ENCODE results near the gene ZNF547.
"Not testable (repeated sequence)": the region's sequence is repeated elsewhere in the genome, so short reads cannot be mapped to it uniquely, and the experiment has no call there.

ZNF547 gene

DNA sequence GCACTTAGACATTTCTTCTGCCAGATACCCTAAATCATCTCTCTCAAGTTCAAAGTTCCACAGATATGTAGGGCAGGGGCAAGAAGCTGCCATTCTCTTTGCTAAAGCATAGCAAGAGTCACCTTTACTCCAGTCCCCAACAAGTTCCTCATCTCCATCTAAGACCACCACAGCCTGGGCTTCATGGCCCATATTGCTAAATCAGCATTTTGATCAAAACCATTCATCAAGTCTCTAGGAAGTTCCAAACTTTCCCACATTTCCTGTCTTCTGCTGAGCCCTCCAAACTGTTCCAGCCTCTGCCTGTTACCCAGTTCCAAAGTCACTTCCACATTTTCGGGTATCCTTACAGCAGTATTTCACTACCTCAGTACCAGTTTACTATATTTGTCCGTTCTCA lies 11.3 kb downstream of the ZNF547 start:
- not testable (repeated sequence) for DNase-seq (ENCODE audit: low spot score)

GRCh38 chr19:57376151-57376550 lies 12.8 kb downstream of the ZNF547 start:
- DNase-seq (ENCODE audit: low spot score): no peak

- no peak for DNase-seq (ENCODE audit: low spot score)
Observed at GRCh38 chr19:57377498-57378146, 14.3 kb downstream of the ZNF547 start.

DNA sequence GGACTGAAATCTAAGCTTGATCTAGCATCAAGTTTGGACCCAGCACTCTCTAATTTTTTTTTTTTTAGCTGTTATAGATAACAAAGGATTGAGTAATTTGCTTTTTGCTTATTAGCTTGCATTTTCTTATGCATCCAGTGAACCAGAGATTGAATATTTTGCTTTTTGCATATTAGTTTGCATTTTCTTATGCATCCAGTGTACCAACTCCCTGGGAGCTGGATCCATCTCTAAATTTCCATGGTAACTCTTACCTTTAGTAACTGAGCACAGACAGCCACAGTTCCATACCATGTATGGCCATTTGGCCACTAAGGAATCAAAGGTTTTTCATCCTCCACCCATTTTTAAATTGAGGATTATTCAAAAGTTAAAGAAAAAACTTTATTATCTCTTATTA lies 17.6 kb downstream of the ZNF547 start:
- no peak for DNase-seq (ENCODE audit: low spot score)

DNA sequence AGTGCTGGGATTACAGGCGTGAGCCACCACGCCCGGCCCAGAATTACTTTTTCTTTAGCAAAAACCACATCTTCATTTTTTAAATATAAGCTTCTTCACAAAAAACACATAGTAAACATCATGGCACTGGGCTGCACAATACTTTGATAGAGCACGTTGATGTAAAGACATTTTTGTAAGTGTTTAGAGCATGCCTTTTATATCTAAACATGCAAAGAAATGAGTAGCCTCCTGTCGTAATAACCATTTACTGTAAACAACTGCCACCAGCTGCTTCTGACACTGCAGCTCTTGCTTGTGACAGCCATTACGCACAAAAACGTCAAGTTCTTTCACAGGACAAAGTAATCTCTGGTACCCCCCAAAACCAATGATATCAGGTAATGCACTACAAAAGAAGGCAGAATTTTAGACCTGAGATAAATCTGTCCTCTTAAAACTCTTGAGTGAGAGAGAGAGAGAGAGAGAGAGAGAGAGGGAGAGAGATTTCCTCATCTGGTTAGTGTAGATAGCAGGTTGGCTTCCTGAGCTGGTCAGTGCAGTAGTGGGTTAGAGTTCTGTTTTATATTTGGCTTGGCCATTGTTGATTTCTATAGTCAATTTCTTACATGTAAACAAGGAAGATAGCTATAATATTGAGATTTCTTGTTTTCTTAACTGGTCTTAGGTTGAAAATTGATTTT lies 19.6 kb downstream of the ZNF547 start:
- no peak for DNase-seq (ENCODE audit: low spot score)

DNA sequence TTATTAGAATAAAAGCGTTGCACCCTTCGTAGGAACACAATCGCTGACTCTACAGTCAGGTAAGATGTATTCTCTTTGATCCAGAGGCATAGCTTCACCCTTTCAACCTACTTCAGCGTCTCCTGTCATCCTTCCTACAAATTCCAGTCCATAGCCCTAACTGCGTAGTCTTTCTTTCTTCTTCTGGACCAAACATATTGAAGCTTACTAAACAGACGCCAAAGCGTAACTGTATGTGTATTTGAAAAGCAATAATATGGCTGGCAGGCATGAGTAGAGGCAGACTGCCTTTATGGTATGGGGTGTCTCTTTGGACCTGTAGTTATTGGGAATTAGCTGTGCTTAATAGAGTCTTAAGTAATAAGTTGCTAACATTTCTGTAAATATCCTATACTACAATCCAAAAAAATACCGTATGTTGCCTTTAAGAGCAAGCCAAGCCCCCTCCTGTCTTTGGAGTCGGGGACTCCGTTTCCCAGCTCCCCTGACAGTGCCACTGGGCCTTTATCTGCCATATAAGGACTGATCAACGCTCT lies 25.9 kb downstream of the ZNF547 start:
- no peak for DNase-seq (ENCODE audit: low spot score)

DNA sequence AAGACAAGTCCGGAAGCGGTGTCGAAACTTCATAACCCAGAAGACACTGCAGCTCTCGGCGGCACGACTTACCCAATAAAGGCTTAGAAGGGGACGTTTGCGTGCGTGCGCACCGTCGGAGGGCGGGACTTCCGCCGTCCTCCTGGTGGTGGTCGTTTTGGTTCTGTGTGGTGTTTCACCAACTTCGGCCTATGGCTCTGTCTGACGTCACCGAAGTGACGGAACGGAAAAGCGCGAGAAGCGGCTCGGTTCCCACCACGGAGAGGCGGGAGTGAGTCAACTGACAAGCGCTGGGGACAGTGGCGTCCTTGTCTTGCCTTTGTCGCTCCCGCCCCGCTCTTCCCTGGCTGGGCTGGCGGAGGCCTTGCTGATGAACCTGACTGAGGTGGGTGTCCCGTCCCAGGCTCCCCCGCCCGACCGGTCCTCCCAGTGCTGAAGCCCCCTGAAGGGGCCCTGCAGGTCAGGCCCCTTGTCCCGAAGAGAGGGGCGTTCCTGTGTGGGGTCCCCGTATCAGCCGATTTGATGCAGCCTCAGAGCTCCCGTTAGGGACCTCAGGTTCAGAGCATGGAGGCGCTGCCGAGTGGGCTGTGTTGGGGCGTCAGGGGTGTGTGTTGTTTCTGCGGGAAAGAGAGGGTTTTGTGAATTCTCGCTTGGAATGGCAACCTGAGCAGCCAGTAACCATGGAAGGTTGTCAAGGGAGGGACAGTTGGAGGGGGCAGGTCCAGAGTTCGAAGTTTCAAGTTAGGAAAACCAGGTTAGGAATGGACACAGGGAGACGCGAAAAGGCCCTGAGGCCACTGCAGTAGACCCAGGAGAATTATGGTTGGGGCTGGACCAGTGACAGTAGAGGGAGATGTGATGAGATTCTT lies 26.6 kb downstream of the ZNF547 start, which contains the start of gene ZNF548:
TSS of gene ZNF548 (plus strand) at position 125 of the 869 bp plus-strand sequence. CDS start at position 371, 246 bp downstream.
- DNase-seq (ENCODE audit: low spot score): peak; percentile 98

GRCh38 chr19:57395710-57396109 lies 32.4 kb downstream of the ZNF547 start:
- DNase-seq (ENCODE audit: low spot score): no peak

DNA sequence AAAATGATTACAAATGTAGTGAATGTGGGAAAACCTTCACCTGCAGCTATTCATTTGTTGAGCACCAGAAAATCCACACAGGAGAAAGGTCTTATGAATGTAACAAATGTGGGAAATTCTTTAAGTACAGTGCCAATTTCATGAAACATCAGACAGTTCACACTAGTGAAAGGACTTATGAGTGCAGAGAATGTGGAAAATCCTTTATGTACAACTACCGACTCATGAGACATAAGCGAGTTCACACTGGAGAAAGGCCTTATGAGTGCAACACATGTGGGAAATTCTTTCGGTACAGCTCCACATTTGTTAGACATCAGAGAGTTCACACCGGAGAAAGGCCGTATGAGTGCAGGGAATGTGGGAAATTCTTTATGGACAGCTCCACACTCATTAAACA lies 35.5 kb downstream of the ZNF547 start:
- DNase-seq (ENCODE audit: low spot score): no peak

- DNase-seq (ENCODE audit: low spot score): no peak
Observed at GRCh38 chr19:57403737-57404563, 40.6 kb downstream of the ZNF547 start.

DNA sequence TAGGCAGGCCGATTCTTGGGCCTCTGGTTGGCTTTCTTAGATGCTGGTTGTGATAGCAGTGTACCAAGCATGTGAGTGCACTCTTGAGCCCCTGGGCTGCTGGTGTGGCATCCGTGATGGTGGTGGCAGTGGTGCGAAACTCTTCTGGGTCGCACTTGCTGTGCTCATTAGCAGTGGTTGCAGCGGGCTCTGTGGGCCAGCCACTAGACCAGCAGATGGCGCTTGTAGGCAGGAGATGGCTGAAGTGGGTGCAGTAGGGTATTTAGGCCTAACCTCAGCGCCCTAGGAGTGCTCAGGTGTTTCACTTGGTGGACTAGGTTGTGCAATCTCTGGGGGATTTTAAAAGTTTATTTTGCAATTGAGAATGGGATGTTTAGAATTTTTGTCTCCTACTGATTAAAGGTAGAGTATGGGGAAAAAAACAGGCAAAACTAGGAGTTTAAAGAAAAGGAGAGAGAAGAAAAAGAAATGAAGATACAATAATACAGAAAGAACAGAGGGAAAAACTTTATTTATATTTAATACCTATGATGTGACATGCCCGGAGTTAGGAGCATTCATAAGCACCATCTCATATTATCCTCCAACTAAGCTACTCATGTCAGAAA lies 43.3 kb downstream of the ZNF547 start:
- peak; percentile 88 for DNase-seq (ENCODE audit: low spot score)

DNA sequence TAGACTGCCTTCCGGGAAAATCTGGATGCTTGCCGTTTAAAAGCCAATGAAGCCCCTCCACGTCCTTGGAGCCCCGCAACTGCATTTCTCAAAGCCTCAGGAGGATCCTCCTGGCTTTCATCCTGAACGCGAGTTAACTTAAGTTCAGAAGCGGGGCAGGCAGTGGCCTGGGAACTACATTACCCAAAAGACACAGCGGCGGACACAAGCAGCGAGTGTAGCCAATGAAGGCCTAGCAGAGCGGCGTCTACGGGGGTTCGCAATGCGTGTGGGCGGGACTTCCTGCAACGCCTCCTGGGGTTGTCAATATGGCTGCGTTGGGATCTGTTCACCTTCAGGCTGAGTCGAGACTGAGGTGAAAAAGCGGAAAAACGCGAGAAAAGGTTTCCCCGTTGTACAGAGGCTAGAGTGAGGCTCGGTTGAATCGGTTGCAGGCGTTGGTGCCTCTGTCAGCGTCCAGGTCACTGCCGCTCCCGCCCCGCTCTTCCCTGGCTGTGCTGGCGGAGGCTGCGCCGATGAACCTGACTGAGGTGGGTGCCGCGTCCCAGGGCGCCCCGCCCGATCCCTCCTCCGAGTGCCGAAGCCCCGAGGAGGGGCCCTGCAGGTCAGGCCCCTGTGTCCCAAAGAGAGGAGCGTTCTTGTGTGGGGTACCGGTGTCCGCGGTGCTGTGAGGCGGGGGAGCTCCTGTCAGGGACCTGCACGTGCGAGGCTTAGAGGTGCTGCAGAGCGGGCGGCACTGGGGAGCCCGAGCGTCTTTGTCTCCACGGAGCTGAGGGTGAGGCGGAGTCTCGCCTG lies 47.7 kb downstream of the ZNF547 start, which contains the start of gene ZNF17:
TSS of gene ZNF17 (plus strand) at position 285 of the 795 bp plus-strand sequence. CDS start 2,455 bp downstream, outside the sequence.
- DNase-seq (ENCODE audit: low spot score): peak; percentile 97

DNA sequence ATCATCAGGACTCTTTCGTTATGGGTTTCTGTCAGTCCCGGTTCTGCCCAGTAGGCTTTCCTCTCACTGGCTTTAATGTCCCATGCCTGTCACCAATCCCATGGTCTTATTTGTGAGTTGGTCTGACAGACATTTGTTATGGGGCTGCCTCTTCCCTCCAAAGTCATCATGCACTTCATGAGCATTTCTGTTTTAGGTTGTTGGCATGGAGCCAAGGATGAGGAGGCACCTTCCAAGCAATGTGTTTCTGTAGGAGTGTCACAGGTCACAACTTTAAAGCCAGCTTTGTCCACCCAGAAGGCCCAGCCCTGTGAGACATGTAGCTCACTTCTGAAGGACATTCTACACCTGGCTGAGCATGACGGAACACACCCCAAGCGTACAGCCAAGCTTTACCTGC lies 56.1 kb downstream of the ZNF547 start:
- no peak for DNase-seq (ENCODE audit: low spot score)

- no peak for DNase-seq (ENCODE audit: low spot score)
Observed at GRCh38 chr19:57421037-57421436, 57.7 kb downstream of the ZNF547 start.

All from iPS-NIHi11 (cell line).